Small intestine (tissue), 7 donors: Measurements from ENCODE around the gene SENP3. TPM values are rescaled to one million over a fixed set of nuclear protein-coding genes. Genes with fewer than 3 reads are reported as not detected.
A peak's percentile ranks its signal among the peaks of the same experiment; 100 is the strongest.

Experiments used
- DNase-seq, 2 donors: peaks; one replicate each; pipeline versions ENCODE4 v3.0.0 to v3.0.0-alpha.2; 2013
- FAIRE-seq: peaks from 2 replicates; lab custom pipeline; 2012; peaks lifted over from hg19 to GRCh38; lab: Jason Lieb, UNC
- H3K27ac ChIP-seq, 3 donors: one replicate each; pipeline ENCODE4 v1.5.1; 2013; ENCODE audit warnings: low read length in 2 of 3, mild to moderate bottlenecking in 2 of 3, control low read depth in 1 of 3, inconsistent platforms in 1 of 3, low read depth in 1 of 3, moderate library complexity in 1 of 3
- H3K27me3 ChIP-seq, 3 donors: one replicate each; pipeline ENCODE4 v1.6.1; 2013; ENCODE audit warnings: low read length in 3 of 3, inconsistent platforms in 1 of 3; ENCODE audit not compliant: control insufficient read depth in 3 of 3, insufficient read depth in 3 of 3
- H3K36me3 ChIP-seq, 3 donors: one replicate each; pipeline ENCODE4 v1.6.1; 2013; ENCODE audit warnings: low read length in 3 of 3, inconsistent platforms in 1 of 3, low read depth in 1 of 3, mild to moderate bottlenecking in 1 of 3, moderate library complexity in 1 of 3; ENCODE audit not compliant: control insufficient read depth in 3 of 3, insufficient read depth in 2 of 3
- H3K4me1 ChIP-seq, 3 donors: one replicate each; pipeline ENCODE4 v1.6.1; 2013; ENCODE audit warnings: low read length in 2 of 3, inconsistent platforms in 1 of 3, low read depth in 1 of 3, mild to moderate bottlenecking in 1 of 3, moderate library complexity in 1 of 3; ENCODE audit not compliant: control insufficient read depth in 3 of 3, insufficient read depth in 2 of 3
- H3K4me3 ChIP-seq, 3 donors: one replicate each; pipeline ENCODE4 v1.5.1; 2013; ENCODE audit warnings: low read length in 3 of 3, control low read depth in 1 of 3, inconsistent platforms in 1 of 3, low read depth in 1 of 3, mild to moderate bottlenecking in 1 of 3, moderate library complexity in 1 of 3
- H3K9me3 ChIP-seq, 2 donors: one replicate each; pipeline ENCODE4 v1.6.1; 2013; ENCODE audit warnings: low read depth in 1 of 2, low read length in 1 of 2; ENCODE audit not compliant: control insufficient read depth in 2 of 2, insufficient read depth in 1 of 2
- WGBS, 3 donors: extraction: QIAGEN DNeasy Blood & Tissue Kit; methylation state at CpG; one replicate each; pipeline ENCODE4 v1.1.7; 2013; 5-methylcytosine and 5-hydroxymethylcytosine counted together
- polyA plus RNA-seq, 4 donors: library from polyadenylated mRNA; stranded (reverse) in 3 of 4; unstranded in 1 of 4; fragments of 200-250 nt in 3 of 4; fragments of 120-200 nt in 1 of 4; gene quantifications; one replicate each; pipeline versions ENCODE4 v1.2.1 to v1.2.3, GENCODE V29; 2013
- donor health status: healthy with polysubstance abuse.
- donor health status: control.
- donor health status: control.
- donor health status: Bipolar disorder and iron deficiency.
- donor health status: healthy.

The SENP3 gene
- polyA plus RNA-seq, 4 donors, result 39.8 to 66.7 (median 53.3) TPM

DNA sequence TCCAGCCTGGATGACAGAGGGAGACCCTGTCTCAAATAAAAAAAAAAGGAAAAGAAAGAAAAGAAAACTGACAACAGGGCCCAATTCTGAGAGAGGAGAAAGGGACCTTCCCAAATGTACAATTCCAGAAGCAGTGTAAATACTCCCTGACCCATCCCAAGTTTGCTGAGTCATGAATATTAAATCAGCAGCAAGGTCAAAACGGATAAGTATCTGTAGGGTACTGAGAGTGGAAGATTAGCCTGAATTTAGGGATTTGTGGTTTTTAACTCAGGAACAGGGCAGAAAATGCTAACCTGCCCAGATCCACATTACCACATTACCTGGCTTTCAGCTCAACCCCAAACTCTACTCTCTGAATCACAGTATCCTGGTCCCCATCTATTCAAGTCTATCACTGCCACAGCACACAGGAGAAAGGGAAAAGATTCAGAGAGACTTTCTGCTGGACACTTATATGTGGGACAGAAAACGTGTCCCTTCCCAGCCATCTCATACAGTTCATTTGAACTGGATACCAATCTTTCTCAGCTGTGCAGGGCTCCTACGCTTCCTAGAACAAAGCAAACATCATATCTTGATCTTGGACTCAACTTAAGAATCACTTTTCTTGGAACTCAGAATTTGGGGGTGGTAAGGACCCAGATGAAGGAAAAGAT is 50.0 kb downstream of the SENP3 start:
- WGBS, 3 donors, result 61 to 65% (median 63%) methylated on average over 3 of the region's 3 CpGs
- H3K9me3 ChIP-seq, result no peaks in the 10 kb centered on the region
- DNase-seq (no peak), FAIRE-seq (no peak)
- H3K4me3 ChIP-seq, result no peak overlapping the region
- peaks cover 0 to 20% (median 2%) of the 10 kb centered on the region in 3 donors for H3K36me3 ChIP-seq
- H3K27me3 ChIP-seq, result no peaks in the 10 kb centered on the region
- peaks cover 7 to 15% (median 11%) of the 10 kb centered on the region in 3 donors for H3K4me1 ChIP-seq
- H3K27ac ChIP-seq, result no peak overlapping the region

DNA sequence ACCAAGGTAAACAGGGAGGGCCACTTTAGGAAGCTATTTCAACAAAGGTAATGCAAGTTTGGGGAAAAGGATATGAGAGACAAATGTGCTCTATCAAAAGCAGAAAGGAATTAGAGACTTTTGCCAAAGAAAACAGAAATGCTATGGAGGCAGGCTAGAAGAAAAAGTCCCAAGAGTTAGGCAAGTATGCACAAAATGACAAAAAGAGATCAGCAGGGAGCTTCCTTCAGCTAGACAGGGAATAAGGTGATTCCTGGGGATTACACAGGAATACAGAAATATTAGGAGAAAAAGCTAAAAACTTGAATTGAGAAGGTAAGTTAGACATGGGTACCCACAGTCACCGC is 50.5 kb downstream of the SENP3 start:
- H3K4me1 ChIP-seq, result peaks cover 7 to 15% (median 11%) of the 10 kb centered on the region in 3 donors
- H3K27ac ChIP-seq, result no peak overlapping the region
- no peaks in the 10 kb centered on the region for H3K9me3 ChIP-seq
- H3K4me3 ChIP-seq, result no peak overlapping the region
- no peaks in the 10 kb centered on the region for H3K27me3 ChIP-seq
- DNase-seq, result no peak
- FAIRE-seq, result no peak
- WGBS, 3 donors, result 94 to 100% (median 96%) methylated on average over 1 of the region's 1 CpG
- peaks cover 0 to 19% (median 2%) of the 10 kb centered on the region in 3 donors for H3K36me3 ChIP-seq

DNA sequence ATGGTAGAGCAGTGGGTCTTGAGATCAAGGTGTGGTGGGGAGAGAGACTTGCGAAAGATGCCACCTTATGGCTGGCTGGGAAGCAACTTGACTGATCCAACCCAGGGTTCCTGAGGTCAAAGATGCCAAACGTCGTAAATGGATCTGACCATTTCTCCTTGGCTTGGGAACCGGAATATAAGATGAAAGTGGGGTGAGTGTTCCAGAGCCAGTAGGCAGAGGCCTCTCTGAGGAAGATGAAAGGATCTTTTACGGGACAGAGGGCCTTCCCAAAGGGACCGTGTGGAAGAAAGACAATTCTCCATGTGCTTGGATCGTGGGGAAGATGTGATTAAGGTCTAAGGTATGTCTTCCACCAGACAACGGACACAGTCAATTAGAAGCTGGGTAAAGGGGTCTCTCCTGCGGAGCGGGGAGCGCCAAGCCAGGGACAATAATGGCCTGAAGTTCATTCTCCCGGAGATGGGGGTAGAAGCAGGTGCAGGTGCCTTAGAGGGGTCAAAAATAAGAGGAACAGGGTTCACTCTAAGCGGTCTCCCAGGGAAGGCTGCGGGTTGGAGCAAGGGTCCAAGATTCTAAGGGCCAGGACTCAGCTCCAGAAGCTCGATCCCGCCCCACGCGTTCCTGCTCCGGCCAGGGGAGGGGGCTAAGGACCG is 52.2 kb downstream of the SENP3 start:
- Histone ChIP-seq H3K27me3 (no peaks in the 10 kb centered on the region), H3K4me3 (peak overlapping the region; percentile 59 to 93 (median 87)), H3K27ac (peak overlapping the region; percentile 71 to 79 (median 78)), H3K4me1 (peaks cover 7 to 15% (median 11%) of the 10 kb centered on the region in 3 donors), H3K36me3 (peaks cover 0 to 9% (median 2%) of the 10 kb centered on the region in 3 donors), H3K9me3 (no peaks in the 10 kb centered on the region)
- 3 to 7% (median 5%) methylated on average over 19 to 20 of the region's 20 CpGs for WGBS, 3 donors
- DNase-seq, result peak; percentile 48 to 52
- no peak for FAIRE-seq

DNA sequence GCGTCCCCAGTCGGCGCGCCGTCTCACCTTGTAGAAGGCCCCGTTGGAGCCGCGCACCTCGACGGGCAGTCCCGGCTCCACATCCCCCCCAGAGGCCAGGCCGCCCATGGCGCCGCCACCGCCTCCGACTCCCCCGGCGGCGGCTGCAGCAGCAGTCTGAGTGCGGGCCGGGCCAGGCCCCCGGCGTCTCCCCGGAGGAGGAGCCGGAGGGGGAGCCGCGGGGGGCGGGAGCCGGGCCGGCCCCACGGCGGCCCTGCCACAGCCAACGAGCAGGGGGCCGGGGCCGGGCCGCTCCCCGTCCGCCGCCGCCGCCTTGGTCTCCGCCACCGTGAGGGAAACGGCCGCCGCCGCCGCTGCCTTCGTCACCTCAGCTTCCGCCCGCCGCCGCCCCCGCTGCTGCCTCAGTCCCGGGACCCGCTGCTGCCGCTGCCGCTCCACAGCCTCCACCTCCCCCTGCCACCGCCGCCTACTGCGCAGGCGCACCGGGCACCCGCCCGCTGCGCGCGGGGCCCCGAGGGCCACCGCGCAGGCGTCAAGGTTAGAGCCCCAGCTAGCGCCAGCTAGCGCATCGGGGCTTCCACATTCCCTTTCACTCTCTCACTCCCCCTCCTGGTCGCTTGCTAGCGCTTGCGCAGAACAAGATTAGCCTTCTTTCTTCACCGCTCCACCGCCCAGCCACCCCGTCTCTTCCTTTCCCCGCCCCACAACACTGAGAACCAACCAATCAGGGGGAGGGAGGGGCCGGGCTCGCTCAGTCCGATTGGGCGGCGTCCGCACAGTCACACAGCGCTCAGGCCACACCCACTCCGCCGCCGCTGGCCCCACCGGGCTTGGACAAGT is 52.9 kb downstream of the SENP3 start, which contains the start of gene FXR2:
Gene FXR2, minus strand, starts transcription at position 473 of the 840 bp plus-strand sequence. Its CDS starts 365 bp downstream, at position 108.
- Histone ChIP-seq H3K4me3 (peak within 1 kb of the TSS; percentile 59 to 93 (median 87)), H3K4me1 (peaks cover 7 to 15% (median 11%) of the 10 kb centered on the region in 3 donors), H3K36me3 (peaks cover 0 to 9% (median 2%) of the 10 kb centered on the region in 3 donors), H3K27me3 (no peaks in the 10 kb centered on the region), H3K27ac (peak within 1 kb of the TSS; percentile 78 to 82 (median 79)), H3K9me3 (no peaks in the 10 kb centered on the region)
- DNase-seq (peak; percentile 100), FAIRE-seq (peak; percentile 55)
- WGBS, 3 donors, result 0 to 1% (median 0%) methylated on average over 37 to 93 of the region's 93 CpGs

DNA sequence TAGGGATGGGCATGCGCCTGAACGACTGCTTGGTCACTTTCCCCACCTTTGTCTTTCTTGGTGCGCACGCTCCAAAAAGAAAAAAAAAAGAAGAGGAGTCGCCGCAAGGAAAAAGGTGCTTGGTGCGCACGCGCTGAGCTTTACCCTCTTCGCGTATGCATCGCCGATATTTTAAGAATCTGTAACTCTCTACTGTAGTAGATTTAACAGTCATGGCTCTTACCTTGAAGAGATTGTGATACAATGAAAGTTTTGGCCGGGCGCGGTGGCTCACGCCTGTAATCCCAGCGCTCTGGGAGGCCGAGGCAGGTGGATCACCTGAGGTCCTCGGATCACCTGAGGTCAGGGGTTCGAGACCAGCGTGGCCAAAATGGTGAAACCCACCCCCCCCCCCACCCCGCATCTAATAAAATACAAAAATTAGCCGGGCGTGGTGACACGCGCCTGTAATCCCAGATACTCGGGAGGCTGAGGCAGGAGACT is 53.6 kb downstream of the SENP3 start:
- Histone ChIP-seq H3K27ac (peak overlapping the region; percentile 43 to 82 (median 78)), H3K9me3 (no peaks in the 10 kb centered on the region), H3K36me3 (peaks cover 0 to 9% (median under 1%) of the 10 kb centered on the region in 3 donors), H3K4me1 (peaks cover 7 to 15% (median 11%) of the 10 kb centered on the region in 3 donors), H3K27me3 (no peaks in the 10 kb centered on the region), H3K4me3 (peak overlapping the region in 2 of 3 donors; percentile 16 to 45)
- FAIRE-seq (no peak), DNase-seq (no peak)
- WGBS, 3 donors, result 3 to 5% (median 4%) methylated on average over 28 of the region's 28 CpGs

DNA sequence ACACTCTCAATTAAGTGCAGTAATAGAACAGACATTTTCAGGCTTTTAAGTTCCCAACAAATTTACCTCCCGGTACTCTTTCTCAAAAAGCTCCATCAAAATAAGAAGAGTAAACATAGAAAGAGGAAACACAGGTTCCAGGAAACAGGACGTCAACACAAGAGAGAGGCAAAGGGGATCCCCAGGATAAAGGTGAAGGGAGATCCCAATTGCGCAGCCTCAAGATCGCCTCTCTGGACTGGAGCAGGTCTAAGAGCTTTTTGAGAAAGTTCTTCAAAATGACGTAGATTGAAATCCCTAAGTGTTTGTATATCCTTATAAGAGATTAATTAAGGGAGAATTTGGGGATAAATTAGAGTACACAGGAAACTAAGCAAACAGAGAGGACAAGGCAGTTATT is 56.9 kb downstream of the SENP3 start:
- 72 to 74% (median 74%) methylated on average over 5 of the region's 5 CpGs for WGBS, 3 donors
- DNase-seq (no peak), FAIRE-seq (no peak)
- Histone ChIP-seq H3K27ac (no peak overlapping the region), H3K4me1 (peaks cover 0 to 3% (median 2%) of the 10 kb centered on the region in 3 donors), H3K4me3 (no peak overlapping the region), H3K27me3 (no peaks in the 10 kb centered on the region), H3K9me3 (no peaks in the 10 kb centered on the region), H3K36me3 (no peaks in the 10 kb centered on the region)

DNA sequence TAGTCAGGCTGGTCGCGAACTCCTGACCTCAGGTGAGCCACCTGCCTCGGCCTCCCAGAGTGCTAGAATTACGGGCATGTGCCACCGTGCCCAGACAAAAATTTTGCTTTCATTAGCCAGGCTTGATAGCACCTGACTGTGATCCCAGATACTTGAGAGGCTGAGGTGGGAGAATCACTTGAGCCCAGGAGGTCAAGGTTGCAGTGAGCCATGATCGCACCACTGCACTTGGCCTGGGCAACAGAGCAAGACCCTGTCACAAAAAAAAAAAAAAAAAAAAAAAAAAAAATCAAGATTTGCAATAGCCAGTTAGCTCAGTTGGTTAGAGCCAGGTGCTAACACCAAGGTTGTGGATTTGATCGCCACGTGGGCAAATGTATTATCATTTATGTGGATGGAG is 59.1 kb downstream of the SENP3 start:
- FAIRE-seq, result no peak
- no peaks in the 10 kb centered on the region for H3K9me3 ChIP-seq
- no peak overlapping the region for H3K27ac ChIP-seq
- H3K27me3 ChIP-seq, result no peaks in the 10 kb centered on the region
- DNase-seq, result no peak
- H3K36me3 ChIP-seq, result peaks cover 0 to 12% (median 0%) of the 10 kb centered on the region in 3 donors
- WGBS, 3 donors, result 81 to 93% (median 86%) methylated on average over 8 of the region's 8 CpGs
- no peaks in the 10 kb centered on the region for H3K4me1 ChIP-seq
- H3K4me3 ChIP-seq, result no peak overlapping the region
